GM21576 (cell line): ENCODE data around the gene MAN1C1.

Experiments
- ATAC-seq: cut with Tn5 transposase; IDR thresholded peaks from one replicate; pipeline ENCODE4 v1.9.1; 2021; ENCODE audit warnings: mild to moderate bottlenecking, moderate library complexity; ENCODE audit not compliant: unreplicated experiment

MAN1C1 gene

DNA sequence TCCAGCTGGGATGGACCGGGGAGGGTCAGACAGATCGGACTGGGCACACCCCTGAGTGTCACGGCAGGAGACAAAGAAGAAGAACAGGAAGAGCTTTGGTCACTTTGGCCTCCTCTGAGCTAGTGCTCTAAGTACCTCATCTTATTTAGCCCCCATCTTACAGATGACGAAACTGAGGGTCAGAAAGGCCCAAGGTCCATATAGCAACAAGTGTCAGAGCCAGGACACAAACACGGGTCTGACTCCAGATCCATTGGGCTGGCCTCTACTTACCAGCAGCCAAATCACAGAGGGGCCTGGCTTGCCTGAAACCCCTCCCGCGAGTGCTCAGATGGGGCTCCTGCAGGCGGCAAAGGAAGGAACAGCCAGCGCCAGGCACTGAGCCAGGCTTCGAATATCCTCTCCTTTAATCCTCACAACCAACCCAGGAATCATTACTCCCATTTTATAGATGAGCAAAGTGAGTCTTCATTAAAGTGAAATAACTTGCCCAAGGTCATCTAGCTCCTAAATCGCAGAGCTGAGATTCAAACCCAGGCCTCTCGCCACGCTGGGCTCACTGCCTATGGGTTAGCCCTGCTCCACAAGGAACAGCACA is 157.7 kb downstream of the MAN1C1 start:
- ATAC-seq: no peak

DNA sequence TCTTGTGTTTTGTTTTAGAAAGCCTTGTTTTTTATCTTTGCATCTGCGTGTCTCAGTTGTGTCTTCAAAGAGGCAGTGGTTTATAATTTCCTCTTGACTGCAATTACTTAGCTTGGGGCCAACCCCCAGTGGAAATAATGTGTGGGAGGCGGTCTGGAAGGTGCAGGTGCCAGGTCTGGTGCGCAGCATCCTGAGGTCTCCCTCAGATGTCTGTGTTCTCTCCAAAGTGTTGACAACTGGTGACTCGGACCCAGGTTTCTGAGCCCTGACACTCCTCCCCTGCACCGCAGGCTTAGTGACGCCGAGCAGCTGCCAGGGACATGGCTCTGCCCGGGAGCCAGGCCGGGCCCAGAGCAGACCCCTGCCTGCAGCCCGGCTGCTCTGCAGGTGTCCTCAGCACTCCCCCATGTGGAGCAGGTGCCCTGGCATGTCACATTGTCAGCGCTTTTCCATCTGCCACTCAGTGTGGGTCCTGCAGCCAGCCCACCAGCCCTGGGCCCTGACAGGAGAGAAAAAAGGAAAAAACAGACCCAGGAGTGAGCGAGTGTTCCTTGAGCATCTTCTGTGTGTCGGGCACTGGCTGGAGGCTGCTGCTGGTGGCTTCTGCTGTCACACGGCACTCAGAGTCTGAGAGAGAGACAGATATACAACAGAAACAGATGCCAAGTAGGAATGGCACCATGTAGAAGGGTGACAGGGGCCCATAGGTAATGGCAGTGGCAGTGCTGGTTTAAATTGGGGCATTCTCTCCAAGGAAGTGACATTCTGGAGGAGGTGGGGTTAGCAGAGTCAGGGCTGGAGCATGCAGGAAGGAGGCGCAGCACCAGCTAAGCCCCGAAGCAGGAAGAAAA is 158.6 kb downstream of the MAN1C1 start:
- ATAC-seq: no peak

DNA sequence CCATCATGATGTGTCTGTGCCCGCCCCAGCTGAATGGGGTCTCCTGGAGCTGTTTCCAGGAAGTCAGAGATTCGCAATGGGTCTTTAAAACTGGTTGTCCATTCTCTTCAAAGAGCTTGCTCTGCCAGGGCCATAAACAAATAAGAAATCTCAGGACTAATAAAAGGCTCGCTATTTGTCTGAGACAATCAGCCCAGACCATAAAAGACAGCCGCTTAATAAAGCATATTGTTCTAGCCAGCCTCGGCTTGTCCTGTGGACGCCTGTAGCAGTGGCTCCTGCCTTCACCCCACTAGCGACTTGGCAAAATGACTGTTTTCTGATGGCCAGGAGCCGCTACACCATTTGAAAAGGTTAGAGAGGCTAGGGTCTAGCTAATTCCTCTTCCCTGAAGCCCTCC is 162.8 kb downstream of the MAN1C1 start:
- ATAC-seq: no peak

DNA sequence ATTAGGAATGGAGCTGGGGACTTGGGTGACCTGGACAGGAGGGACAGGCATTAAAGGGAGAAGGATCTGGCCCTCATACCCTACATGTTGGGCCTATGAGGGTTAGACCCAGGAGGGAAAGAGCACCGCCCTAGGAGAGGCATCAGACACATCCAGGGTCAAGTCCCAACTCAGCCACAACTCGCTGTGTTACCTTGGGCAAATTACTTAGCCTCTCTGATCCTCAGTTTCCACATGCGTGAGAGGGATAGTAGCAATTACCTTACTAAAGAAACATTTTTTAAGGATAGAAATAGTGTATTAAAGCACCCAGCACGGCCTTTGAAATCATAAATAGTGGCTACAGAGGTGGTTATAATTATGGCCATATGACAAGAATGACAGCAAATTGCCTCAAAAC is 163.3 kb downstream of the MAN1C1 start:
- ATAC-seq: no peak

DNA sequence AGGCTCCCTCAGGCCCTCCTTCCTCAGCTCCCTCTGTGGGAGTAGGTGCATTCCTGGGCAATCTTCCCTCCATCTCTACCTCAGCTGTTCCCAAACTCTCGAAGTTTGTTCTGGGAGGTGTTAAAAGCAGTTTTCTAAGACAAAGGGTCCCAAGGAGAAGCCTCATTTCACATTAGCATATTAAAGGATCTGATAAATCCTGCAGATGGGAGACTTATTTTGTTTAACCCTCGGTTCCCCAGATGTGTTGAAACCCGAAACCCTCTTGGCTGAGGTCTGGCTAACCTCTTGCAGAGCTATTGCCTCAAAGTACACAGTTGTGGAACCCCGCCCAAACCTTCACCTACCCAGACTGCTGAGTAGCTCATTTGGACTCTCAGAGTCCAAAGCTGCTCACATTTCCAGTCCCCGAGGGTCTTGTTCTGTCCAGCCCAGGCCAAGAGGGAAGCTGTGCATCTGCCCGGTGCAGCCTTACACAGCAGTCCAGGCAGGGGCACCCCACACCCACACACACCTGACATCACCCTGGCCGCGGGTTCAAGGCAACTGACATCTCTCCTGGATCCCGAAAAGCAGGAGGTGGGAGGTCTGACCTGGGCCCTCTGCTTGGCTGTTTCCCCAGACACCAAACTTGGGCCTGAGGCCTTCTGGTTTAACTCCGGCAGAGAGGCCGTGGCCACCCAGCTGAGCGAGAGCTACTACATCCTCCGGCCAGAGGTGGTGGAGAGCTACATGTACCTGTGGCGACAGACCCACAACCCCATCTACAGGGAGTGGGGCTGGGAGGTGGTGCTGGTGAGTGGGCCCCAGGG is 163.9 kb downstream of the MAN1C1 start:
- no peak for ATAC-seq

DNA sequence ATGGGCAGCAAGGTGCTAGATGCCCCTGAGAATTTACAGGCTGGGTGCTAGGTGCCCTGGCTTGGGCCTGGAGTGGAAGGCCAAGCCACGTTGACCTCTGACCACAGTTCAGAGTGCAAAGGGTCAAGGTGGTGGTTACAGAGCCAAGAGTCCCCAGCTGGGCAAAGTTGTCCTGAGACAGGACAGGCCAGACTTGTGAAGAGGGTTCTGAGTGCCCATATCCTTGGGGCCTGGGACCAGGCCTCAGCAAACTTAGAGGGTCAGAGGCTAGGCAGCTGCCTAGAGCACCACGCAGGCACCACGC is 164.5 kb downstream of the MAN1C1 start:
- no peak for ATAC-seq

DNA sequence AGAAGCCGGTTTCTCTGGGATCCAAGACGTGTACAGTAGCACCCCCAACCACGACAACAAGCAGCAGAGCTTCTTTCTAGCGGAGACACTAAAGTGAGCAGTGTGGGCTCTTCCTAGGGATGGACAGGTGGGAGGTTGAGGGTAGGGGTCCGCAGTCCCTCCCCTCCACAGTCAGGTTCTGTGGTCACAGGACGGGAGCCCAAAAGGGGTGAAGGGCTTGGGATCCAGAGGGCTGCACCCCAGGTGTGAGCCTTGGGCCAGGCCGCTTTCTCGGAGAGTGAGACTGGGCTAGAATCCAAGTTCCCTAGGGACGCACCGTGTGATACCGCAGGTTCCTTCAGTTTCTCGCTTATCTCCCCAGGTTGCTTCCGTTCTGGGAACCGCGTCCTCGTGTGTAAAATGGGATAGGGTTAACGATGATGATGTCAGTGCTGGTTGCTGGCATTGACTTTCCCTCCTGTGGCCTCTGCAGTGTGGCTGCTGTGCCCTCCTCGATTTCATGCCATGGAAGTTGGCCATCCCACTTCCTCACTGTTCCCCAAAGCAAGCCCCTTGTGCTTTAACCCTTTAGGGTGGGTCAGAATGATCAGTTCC is 166.1 kb downstream of the MAN1C1 start:
- ATAC-seq: no peak

DNA sequence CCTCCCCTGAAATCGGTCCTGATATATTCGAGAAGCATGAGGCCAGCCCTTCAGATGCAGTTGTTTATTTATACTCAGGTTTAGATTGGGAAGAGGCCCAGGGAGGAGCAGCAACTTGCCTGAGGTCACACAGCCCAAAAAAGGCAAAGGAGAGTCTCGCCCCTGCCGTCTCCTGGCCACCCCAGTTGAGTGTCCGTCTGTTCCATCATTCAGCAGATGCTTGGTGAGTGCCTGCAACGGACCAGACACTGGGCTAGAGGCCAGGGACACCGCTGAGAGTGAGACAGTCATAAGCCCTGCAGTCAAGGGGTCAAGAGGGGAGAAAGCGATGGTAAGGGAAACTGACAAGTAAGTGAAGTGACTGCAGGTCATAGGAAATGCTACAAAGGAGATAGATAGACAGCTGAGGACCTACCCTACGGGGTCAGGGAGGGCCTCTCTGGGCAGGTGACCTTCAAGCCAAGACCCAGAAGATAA is 168.0 kb downstream of the MAN1C1 start:
- ATAC-seq: no peak

DNA sequence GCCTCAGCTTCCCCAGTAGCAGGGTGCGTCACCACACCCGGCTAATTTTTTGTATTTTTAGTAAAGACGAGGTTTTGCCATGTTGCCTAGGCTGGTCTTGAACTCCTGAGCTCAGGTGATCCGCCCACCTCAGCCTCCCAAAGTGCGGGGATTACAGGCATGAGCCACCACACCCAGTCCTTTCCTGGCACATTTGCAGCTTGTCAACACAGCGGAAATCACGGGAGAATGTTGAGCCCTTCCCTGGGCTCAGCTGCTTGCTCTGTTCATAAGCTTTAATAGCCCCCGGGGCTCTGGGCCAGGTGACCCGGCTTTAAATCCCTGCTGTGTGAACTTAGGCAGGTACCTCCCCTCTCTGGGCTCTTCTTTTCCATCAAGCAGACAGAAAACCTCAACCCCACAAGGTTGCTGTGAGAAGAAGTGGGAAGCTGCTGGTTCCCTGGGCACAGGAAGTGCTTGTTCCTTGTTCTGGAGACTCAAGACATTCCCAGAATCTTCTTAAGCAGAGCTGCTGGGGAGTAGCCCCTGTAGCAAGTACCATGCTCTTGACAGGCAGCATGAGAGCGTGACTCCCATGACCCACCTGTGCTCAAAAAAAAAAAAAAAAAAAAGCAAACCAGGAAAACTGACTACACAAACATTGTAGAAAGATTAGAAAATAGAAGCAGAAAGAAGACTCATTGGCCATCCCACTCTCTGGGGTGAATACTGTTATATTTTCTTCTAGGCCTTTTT is 168.9 kb downstream of the MAN1C1 start:
- no peak for ATAC-seq

DNA sequence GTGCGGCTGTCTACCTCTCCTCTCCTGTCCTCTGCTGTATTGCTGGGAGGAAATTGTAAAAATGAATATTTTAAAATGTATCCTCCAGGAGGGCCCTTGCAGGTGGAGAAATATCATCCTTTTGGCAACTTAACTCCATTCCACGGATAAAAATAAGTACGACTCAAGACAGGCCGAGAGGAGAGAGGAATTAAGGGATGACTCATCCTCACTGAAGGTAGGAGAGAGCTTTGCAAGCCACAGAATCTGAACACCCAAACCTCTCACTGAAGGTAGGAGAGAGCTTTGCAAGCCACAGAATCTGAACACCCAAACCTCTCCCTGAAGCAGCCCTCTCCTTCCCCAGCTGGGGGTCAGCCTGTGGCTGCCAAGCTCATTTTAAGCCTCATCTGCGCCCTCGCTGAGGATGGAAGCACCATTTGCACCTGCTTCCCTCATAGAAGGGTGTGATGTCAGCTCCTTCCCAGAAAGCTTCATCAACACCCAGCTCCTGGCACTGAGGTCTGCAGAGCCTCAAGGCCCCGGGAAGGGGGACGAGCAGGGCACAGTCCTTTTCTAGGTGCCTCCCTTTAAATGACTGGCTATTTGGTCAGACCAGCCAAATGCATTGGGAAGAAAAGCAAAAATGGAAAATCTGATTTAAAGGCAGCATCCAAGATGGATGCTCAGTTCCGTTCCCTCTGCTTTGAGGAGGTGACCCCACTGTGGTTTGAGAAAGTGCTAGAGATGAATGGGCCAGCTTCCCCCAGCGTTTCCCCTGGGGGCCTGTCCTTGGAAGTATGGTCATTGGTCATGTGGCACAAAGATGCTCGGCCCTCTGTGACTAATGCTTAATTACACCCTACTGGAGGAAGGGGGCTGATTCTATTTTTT is 170.5 kb downstream of the MAN1C1 start:
- ATAC-seq: no peak

DNA sequence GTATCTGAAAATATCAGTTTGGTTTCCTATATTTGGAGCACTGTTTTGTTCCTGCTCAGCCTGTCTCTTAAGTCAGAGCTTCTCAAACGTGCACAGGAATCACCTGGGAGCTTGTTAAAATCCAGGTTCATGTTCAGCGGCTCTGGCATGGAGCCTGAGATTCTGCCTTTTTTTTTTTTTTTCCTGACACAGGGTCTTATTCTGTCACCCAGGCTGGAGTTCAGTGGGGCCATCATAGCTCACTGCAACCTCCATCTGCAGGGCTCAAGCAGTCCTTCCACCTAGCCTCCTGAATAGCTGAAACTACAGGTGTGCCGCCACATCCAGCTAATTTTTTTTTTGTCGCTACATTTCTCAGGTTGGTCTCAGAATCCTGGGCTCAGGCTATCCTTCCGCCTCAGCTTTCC is 171.2 kb downstream of the MAN1C1 start:
- no peak for ATAC-seq

DNA sequence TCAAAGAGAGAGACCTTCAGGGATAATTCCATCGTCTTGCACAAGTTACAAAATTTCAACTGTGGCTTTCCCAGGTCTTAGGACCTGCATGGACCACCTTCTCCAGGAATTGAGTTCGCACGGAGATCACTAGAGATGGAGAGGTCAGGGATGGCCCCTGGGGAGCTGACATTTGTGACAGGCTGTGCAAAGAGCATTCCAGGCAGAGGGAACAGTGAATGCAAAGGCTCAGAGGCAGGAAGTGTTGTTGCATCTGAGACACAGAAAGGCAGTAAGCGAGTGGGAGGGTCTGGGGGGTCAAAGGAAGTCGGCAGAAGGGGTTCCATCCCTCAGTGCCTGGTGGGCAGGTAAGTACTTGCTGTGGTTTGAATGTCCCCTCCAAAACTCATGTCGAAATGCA is 173.9 kb downstream of the MAN1C1 start:
- ATAC-seq: no peak

DNA sequence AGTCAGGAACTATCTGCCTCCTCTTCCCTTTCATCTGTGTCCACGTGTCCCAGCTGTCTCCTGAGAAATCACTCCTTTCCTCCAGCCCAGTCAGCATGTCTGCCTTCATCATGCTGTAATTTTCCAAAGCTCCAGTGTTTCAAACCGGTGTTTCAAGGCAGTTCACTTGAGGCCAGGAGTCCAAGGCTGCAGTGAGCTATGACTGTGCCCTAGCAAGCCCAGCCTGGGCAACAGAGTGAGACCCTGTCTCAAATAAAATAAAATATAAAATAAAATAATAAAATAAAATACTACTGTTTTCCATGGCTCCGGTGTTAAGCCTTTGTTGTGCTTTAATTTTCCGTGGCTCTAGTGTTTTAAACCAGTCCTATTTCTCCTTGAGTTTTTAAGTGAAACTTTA is 175.5 kb downstream of the MAN1C1 start:
- ATAC-seq: no peak

DNA sequence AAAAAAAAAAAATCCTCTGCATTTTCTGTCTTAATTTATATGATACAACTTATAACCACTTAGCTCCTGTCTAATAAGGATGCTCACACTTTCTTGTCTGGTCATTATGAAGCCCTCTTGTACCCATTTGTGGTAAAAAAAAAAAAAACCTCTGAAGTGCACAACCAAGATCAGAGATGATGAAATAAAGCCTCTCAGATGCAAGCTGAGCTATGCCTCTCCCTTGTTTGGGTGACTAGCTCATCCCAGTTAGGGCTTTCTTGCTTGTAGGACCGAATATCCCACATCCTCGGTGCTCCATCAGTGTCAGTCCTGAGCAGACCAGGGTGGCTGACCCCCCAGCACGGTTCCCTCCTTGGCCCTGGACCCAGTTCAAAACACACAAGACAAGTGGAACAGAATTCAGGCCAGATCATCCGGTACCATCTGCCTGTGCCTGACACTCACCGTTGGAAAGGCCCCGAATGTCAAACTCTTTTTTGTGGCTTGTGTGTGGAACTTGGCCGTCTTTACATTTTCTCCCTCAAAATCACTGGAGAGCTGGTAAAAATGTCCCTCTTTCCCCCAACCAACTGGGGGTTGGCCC is 177.1 kb downstream of the MAN1C1 start:
- ATAC-seq: no peak

DNA sequence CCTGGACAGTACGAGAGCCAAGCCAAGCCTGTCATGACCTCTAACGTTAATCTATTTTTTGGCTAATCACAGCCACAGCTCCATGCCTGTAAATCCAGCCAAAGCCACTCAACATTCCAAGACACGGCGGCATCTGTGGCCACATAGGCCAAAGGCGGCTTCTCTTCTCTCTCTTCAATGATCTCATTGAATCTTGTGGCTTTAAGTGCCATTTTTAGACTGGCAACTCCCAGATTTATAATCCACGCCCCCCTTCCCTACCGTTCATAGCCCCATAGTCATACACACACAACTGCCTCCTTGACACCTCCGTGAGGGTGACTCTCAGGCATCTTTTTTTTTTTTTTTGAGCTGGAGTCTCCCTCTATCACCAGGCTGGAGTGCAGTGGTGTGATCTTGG is 177.7 kb downstream of the MAN1C1 start:
- ATAC-seq: no peak

DNA sequence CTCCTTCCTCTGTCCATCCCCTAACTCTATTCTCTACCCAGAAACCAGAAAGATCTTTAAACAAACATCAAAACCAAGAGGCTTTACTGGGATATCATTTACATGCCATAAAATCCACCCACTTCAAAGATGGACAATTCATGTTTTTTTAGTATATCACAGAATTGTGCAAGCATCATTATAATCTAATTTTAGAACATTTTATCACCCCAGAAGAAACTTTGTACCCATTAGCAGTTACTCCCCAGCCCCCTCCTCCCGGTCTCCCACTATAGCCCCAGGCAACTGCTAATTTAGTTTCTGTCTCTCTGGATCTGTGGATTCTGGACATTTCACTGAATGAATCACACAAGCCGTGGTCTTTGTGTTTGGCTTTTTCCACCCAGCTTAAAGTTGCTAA is 178.6 kb downstream of the MAN1C1 start:
- ATAC-seq: no peak

DNA sequence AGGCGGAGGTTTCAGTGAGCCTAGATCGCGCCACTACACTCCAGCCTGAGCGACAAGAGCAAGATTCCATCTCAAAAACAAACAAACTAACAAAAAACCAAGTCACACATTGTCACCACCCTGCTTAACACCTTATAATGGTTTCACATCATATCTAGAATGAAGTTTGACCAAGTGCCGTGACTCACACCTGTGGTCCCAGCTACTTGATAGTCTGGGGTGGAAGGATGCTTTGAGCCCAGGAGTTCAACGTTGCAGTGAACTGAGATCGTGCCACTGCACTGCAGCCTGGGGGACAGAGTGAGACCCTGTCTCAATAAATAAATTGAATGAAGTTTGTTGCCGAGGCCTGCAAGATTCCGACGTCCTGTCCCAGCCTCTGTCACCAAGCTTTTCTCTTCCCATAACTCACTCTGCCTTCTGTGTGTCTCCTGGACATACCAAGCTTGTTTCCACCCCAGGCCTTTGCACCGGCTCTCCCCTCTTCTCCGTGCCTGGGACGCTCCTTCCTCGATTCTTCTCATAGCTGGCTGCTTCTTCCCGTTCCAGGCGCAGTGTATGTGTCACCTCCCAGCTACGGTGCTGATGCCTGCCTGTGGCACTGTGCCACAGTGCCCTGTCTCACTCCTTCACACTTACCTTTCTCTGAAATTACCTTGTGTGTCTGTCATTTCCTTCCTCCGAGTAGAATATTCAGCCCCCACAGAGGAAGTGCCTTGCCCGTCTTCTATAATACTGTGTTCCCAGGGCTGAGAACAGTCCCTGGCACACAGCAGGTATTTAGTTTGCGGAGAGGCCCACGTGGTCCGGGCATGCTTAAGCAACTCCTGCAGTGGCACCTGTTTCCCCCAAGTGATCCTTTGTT is 179.6 kb downstream of the MAN1C1 start:
- no peak for ATAC-seq

DNA sequence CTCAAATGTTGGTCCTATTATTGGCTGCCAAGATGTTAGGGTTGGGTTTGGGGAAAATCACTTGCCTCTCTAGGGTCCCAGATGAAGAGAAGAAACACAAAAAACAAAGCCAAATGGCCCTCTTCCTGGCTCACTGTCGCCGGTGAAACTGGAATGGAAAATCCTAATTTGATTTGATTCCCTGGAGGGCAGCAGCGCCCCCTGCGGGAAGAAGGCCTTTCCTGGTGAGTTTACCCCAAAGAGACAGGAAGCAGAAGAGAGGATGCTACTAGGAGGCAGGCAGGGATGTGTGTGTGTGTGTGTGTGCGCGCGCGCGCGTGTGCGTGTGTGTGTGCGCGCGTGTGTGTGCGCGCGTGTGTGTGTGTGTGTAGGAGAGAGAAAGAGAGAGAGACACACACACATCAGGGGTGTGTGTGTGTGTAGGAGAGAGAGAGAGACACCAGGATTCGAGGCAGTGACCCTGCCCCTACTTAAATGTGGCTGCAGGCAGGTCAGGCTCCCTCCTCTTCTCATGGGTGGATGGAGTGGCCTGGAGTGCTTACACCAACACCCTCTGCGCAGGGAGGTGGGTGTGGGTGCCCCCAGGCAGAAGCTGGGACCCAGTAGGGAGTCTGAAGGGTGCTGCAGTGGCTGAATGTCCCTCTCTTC is 180.3 kb downstream of the MAN1C1 start:
- ATAC-seq: no peak
